Mucosa of rectum (tissue), 2 donors: ENCODE data around the gene JAZF1.

Source experiments
- H3K27ac ChIP-seq, 2 donors: one replicate each; pipeline ENCODE4 v1.7.0; 2013; ENCODE audit warnings: inconsistent platforms in 2 of 2, low read depth in 2 of 2, low read length in 2 of 2
- H3K27me3 ChIP-seq, 2 donors: one replicate each; pipeline ENCODE4 v1.7.0; 2013; ENCODE audit warnings: low read length in 2 of 2; ENCODE audit not compliant: control insufficient read depth in 2 of 2, insufficient read depth in 2 of 2
- H3K36me3 ChIP-seq, 2 donors: one replicate each; pipeline ENCODE4 v1.7.0; 2013; ENCODE audit warnings: low read length in 2 of 2; ENCODE audit not compliant: control insufficient read depth in 2 of 2, insufficient read depth in 2 of 2
- H3K4me1 ChIP-seq, 2 donors: one replicate each; pipeline ENCODE4 v1.7.0; 2013; ENCODE audit warnings: low read length in 2 of 2, mild to moderate bottlenecking in 1 of 2; ENCODE audit not compliant: control insufficient read depth in 2 of 2, insufficient read depth in 2 of 2
- H3K4me3 ChIP-seq, 2 donors: one replicate each; pipeline ENCODE4 v1.7.0; 2013; ENCODE audit warnings: low read length in 2 of 2
- H3K9ac ChIP-seq, 2 donors: one replicate each; pipeline ENCODE4 v1.7.0; 2013; ENCODE audit warnings: low read length in 2 of 2, low read depth in 1 of 2, mild to moderate bottlenecking in 1 of 2
- H3K9me3 ChIP-seq, 2 donors: one replicate each; pipeline ENCODE4 v1.7.0; 2013; ENCODE audit warnings: low read length in 2 of 2; ENCODE audit not compliant: control insufficient read depth in 2 of 2
- donor health status: healthy.
- donor health status: Normal muscosa, but diverticular disease.

JAZF1 gene

DNA sequence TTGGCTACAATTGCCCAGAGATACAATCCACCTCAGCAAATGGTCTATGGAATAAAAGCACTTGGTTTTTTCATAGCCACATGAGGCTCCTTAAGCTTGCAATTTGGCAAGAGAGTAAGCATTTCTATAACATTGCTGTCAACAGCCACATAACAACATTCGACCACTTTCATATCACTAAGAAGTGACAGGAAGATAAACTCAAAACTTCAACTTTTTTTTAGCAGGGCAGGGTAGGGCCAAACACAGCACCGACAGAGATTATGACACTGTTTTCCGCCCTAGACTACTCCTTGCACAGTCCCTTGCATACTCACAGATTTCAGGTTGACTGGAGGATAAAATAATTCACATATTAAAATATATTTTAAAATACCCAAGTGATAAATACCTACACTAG lies 185.4 kb downstream of the JAZF1 start:
- Histone ChIP-seq H3K9ac (no peak overlapping the region), H3K27me3 (no peaks in the 10 kb centered on the region), H3K36me3 (no peaks in the 10 kb centered on the region), H3K4me1 (peaks cover 18 to 19% of the 10 kb centered on the region in 2 donors), H3K4me3 (no peak overlapping the region), H3K9me3 (no peaks in the 10 kb centered on the region), H3K27ac (no peak overlapping the region)

GRCh38 chr7:27994639-27995038 lies 186.0 kb downstream of the JAZF1 start:
- H3K27ac ChIP-seq: no peak overlapping the region
- no peaks in the 10 kb centered on the region for H3K9me3 ChIP-seq
- H3K4me1 ChIP-seq: peaks cover 14 to 16% of the 10 kb centered on the region in 2 donors
- H3K27me3 ChIP-seq: no peaks in the 10 kb centered on the region
- no peak overlapping the region for H3K4me3 ChIP-seq
- H3K36me3 ChIP-seq: no peaks in the 10 kb centered on the region
- H3K9ac ChIP-seq: no peak overlapping the region

DNA sequence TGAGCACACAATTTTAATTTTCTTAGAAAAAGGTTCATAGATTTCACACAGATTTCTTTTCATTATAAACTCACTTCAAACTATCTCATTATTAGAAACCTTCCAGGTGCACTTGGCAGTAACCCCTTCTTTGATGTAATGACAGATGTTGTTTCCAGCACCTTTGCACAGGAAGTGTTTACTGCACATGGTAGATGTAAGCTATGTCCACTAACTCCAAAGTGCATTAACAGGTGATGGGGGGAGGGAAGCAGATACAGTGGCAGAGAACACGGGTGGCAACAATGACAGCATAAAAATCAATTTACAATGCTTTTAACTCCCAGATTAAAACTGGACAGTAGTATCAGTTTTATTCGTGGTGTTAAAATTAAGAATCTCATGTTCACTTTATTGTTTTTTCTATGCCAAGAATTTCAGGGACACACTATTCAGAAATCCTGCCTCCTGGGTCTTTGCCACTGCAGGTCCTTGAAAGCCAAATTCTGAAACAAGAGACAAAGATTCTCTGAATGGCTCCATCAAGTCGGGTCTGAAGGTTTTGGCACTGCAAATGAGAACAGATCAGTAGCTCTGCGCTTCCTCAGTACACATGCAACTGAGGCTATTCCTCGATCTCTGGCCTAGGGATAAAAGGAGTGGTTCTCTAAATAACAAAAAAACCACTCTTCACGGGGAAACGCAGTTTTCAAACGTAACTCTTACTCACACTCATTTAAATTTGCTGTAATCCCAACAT lies 187.7 kb downstream of the JAZF1 start:
- H3K9me3 ChIP-seq: no peaks in the 10 kb centered on the region
- H3K4me1 ChIP-seq: peaks cover 8 to 14% of the 10 kb centered on the region in 2 donors
- H3K36me3 ChIP-seq: no peaks in the 10 kb centered on the region
- H3K9ac ChIP-seq: no peak overlapping the region
- no peak overlapping the region for H3K4me3 ChIP-seq
- no peaks in the 10 kb centered on the region for H3K27me3 ChIP-seq
- no peak overlapping the region for H3K27ac ChIP-seq

- Histone ChIP-seq H3K27me3 (no peaks in the 10 kb centered on the region), H3K4me3 (no peak overlapping the region), H3K36me3 (no peaks in the 10 kb centered on the region)
Measured at GRCh38 chr7:27992097-27992496, 188.5 kb downstream of the JAZF1 start.

DNA sequence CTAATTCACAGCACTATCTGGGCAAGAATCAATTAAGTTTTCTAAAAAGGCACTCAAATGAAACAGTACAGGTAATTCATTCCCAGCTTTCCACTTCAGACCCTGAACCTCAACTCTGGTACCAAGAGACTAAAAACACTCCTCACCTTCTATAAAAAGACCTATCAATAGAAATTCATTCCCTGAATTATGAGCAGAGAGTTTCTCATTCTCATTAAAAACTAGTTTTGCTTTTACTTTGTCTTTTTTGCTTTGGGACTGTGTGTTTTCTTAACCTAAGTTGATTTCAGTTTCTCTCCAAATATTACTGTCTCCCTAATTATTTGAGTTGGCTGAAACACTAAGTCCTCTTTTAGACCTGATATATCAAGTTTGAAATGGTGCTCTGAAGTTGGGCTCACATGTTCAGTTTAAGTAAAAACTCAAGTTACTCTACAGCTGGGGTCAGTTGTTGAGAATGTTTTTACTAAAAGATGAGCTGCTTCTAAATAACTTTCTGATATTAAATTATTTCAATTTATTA lies 189.5 kb downstream of the JAZF1 start:
- Histone ChIP-seq H3K4me3 (no peak overlapping the region), H3K27me3 (no peaks in the 10 kb centered on the region), H3K27ac (no peak overlapping the region)

More at GRCh38 chr7:27992097-27992496, 188.5 kb downstream of the JAZF1 start:
- H3K9me3 ChIP-seq: no peaks in the 10 kb centered on the region
- peaks cover 8 to 14% of the 10 kb centered on the region in 2 donors for H3K4me1 ChIP-seq
- no peak overlapping the region for H3K9ac ChIP-seq
- H3K27ac ChIP-seq: no peak overlapping the region

DNA sequence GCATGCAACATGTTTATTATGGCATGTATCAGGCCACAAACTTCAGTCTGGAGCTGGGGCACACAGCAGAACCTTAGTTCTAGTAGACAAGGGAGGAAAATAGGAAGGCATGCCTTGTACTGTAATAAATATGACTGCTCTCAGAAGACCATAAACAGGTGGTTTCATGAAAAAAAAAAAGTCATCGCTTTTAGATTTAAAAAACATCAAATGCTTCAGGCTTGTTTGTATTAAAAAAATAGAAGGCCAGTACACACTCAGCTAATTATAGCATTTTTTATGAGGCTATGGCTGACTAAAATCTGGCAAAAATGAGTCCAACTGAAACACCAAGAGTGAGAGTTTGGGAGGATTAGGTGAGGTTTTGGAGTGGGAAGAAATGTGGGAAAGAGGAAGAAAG lies 204.1 kb downstream of the JAZF1 start:
- Histone ChIP-seq H3K4me1 (no peaks in the 10 kb centered on the region), H3K9me3 (no peaks in the 10 kb centered on the region), H3K36me3 (no peaks in the 10 kb centered on the region), H3K4me3 (no peak overlapping the region), H3K27me3 (no peaks in the 10 kb centered on the region), H3K9ac (no peak overlapping the region), H3K27ac (no peak overlapping the region)

More for the DNA sequence above, 189.5 kb downstream of the JAZF1 start:
- H3K9ac ChIP-seq: no peak overlapping the region
- peaks cover 8 to 11% of the 10 kb centered on the region in 2 donors for H3K4me1 ChIP-seq
- H3K36me3 ChIP-seq: no peaks in the 10 kb centered on the region
- H3K9me3 ChIP-seq: no peaks in the 10 kb centered on the region

DNA sequence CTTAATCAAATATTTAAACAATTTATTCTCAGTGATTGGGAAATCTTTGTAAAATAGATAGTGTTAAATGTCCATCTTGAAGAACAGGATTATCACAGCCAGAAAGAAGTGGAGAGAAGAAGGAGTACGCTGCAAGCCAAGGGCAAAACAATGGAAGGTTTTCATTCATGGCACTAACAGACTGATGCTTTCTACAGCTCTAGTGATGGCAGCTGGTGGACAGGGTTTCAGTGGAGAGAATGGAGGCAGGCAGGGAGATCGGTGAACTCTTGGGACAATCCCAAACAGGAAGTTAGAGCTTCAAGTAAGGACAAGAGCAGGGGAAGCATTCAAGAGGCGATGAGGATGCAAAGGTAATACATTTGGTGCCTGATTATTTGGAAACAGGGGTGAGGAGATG lies 207.0 kb downstream of the JAZF1 start:
- Histone ChIP-seq H3K4me1 (no peaks in the 10 kb centered on the region), H3K27me3 (no peaks in the 10 kb centered on the region), H3K9ac (no peak overlapping the region), H3K36me3 (no peaks in the 10 kb centered on the region), H3K27ac (no peak overlapping the region), H3K4me3 (no peak overlapping the region), H3K9me3 (no peaks in the 10 kb centered on the region)

GRCh38 chr7:27972276-27972675 lies 208.3 kb downstream of the JAZF1 start:
- Histone ChIP-seq H3K9ac (no peak overlapping the region), H3K27ac (no peak overlapping the region), H3K4me1 (no peaks in the 10 kb centered on the region), H3K36me3 (no peaks in the 10 kb centered on the region), H3K4me3 (no peak overlapping the region), H3K9me3 (no peaks in the 10 kb centered on the region), H3K27me3 (no peaks in the 10 kb centered on the region)

- Histone ChIP-seq H3K4me1 (no peaks in the 10 kb centered on the region), H3K9me3 (no peaks in the 10 kb centered on the region), H3K27me3 (no peaks in the 10 kb centered on the region), H3K36me3 (no peaks in the 10 kb centered on the region), H3K27ac (no peak overlapping the region), H3K4me3 (no peak overlapping the region), H3K9ac (no peak overlapping the region)
Measured at GRCh38 chr7:27971171-27971812, 209.3 kb downstream of the JAZF1 start.

DNA sequence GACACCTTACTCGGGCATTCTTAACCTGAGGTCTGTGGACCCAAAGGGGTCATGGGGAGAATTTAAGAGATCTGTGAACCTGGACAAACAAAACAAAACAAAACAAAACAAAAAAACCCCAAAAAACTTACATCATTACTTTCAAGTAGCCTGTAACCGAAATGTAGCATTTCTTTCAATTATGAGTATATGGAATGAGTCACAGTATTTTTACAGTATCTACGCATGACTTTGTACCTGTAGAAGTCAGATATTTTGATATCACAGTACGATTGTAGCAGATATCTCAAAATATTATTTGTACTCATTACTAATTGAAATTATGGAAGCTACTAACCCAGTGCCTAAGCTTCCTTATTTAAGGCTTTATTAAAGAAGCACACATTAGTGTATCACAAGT lies 210.2 kb downstream of the JAZF1 start:
- no peaks in the 10 kb centered on the region for H3K9me3 ChIP-seq
- no peaks in the 10 kb centered on the region for H3K4me1 ChIP-seq
- no peak overlapping the region for H3K4me3 ChIP-seq
- H3K27me3 ChIP-seq: no peaks in the 10 kb centered on the region
- H3K27ac ChIP-seq: no peak overlapping the region
- no peaks in the 10 kb centered on the region for H3K36me3 ChIP-seq
- no peak overlapping the region for H3K9ac ChIP-seq
